NT2/D1 (cell line): ENCODE measurements around the gene TUSC1.
"Not testable (repeated sequence)": the region's sequence is repeated elsewhere in the genome, so short reads cannot be mapped to it uniquely, and the experiment has no call there.

Experiments used
- DNase-seq: peaks from one replicate; pipeline ENCODE4 v3.0.0-alpha.2; 2011; ENCODE audit warnings: low read depth, low spot score
- H3K27me3 ChIP-seq: 2 replicates; pipeline ENCODE4 v1.6.0; 2011; ENCODE audit warnings: mild to moderate bottlenecking; ENCODE audit not compliant: insufficient read length, insufficient read depth
- H3K36me3 ChIP-seq: 2 replicates; pipeline ENCODE4 v1.6.1; 2011; ENCODE audit warnings: mild to moderate bottlenecking, low read length, mixed read lengths; ENCODE audit not compliant: insufficient read depth, insufficient read length
- H3K4me1 ChIP-seq: 2 replicates; pipeline ENCODE4 v1.5.1; 2011; ENCODE audit not compliant: insufficient read depth, insufficient read length
- H3K4me3 ChIP-seq: 2 replicates; pipeline ENCODE4 v1.5.1; 2011; ENCODE audit warnings: low read depth; ENCODE audit not compliant: insufficient read length
- H3K9ac ChIP-seq: 2 replicates; pipeline ENCODE4 v1.6.0; 2011; ENCODE audit warnings: low read depth; ENCODE audit not compliant: insufficient read length
- H3K9me3 ChIP-seq: 2 replicates; pipeline ENCODE4 v1.5.1; 2011; ENCODE audit warnings: mild to moderate bottlenecking, low read length; ENCODE audit not compliant: insufficient read depth
- SUZ12 ChIP-seq: IDR thresholded peaks from 2 replicates; pipeline ENCODE4 v1.6.1; 2011; ENCODE audit not compliant: insufficient read length, insufficient read depth; ENCODE audit errors: extremely low read depth
- YY1 ChIP-seq: IDR thresholded peaks from 2 replicates; pipeline ENCODE4 v1.6.1; 2011; ENCODE audit not compliant: insufficient read length, insufficient read depth
- ZNF274 ChIP-seq: IDR thresholded peaks from 2 replicates; pipeline ENCODE4 v1.6.1; 2011; ENCODE audit warnings: mild to moderate bottlenecking, low read depth, low read length

Gene TUSC1

DNA sequence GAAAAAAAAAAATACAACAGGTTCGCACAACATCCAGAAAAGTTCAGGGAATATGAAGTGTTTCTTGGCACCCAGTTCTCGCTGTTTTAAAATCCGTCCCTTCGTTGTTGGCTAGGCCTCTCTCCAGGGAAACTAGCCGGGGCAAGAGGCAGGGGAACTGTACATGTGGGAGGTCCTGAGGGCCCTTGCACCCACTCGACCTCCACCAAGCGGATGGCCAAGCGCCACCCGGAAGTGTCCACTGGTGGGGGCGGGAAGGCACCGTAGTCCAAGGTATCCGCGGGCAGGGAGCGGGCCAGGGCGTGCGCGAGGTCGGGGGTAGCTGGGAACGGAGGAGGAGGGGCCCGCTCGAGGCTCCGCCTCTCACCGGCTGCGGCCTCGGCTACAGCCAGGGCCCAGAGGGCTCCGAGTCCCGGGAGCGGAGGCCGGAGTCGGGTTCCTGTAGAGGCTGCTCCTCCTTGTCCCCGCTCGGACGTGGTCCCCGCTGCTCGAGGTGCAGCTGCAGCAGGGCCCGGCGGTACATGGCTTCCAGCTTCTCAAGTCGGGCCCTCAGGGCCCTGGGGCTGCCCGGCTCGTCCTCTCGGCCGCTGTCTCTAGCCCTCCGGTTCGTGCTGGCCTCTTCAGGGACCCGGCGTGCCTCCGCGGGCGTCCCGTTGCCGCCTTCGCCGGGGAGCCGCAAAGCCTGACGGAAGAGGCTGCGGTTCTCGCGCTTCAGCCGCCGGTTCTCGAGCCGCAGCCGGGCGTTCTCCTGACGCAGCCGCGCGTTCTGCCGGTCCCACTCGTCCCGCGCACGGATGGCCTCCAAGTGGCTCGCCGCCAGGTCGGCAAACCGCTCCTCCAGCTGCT, 720 bp downstream of the TUSC1 start:
- DNase-seq: no peak
- Histone ChIP-seq H3K4me1 (no peaks in the 10 kb centered on the region), H3K36me3 (no peaks in the 10 kb centered on the region), H3K9ac (peak overlapping the region; percentile 64), H3K27me3 (no peaks in the 10 kb centered on the region), H3K9me3 (no peaks in the 10 kb centered on the region), H3K4me3 (peak overlapping the region; percentile 45)
- no peak for TF ChIP-seq ZNF274
- TF ChIP-seq YY1: no peak
- no peak for TF ChIP-seq SUZ12

DNA sequence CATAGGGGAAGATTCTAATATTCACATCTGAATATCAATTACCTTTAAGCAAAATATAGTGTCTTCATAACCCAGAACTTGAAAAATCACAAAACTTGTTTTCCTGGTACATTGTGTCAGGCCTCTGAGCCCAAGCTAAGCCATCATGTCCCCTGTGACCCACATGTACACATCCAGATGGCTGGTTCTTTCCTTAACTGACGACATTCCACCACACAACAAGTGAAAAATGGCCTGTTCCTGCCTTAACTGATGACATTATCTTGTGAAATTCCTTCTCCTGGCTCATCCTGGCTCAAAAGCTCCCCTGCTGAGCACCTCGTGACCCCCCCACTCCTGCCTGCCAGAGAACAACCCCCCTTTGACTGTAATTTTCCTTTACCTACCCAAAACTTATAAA, 2.4 kb downstream of the TUSC1 start:
- H3K9me3 ChIP-seq, H3K9ac ChIP-seq, H3K27me3 ChIP-seq, DNase-seq, H3K36me3 ChIP-seq, H3K4me3 ChIP-seq, H3K4me1 ChIP-seq: not testable (repeated sequence)

DNA sequence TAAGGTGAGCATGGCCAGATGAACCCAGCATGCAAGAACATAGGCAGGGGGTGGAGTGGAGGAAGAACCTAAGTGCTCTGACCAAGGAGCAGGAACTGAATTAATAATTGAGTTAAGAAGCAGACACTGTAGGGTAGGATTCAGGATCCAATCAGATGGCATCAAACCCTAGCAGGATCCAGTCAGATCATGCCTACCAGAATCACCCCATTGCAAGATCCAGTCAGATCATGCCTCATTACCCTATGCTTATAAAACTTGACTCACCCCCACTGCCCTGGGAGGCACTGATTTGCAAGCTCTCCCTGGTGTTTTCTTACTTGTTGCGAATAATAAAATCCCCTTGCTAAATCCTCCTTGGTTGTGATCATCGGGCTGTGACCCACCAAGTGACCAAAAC, 19.7 kb downstream of the TUSC1 start:
- no peak overlapping the region for H3K4me3 ChIP-seq
- H3K27me3 ChIP-seq: no peaks in the 10 kb centered on the region
- TF ChIP-seq YY1 (no peak), SUZ12 (no peak), ZNF274 (no peak)
- no peak overlapping the region for H3K9ac ChIP-seq
- no peak for DNase-seq
- H3K36me3 ChIP-seq: no peaks in the 10 kb centered on the region
- no peaks in the 10 kb centered on the region for H3K9me3 ChIP-seq
- H3K4me1 ChIP-seq: no peaks in the 10 kb centered on the region

DNA sequence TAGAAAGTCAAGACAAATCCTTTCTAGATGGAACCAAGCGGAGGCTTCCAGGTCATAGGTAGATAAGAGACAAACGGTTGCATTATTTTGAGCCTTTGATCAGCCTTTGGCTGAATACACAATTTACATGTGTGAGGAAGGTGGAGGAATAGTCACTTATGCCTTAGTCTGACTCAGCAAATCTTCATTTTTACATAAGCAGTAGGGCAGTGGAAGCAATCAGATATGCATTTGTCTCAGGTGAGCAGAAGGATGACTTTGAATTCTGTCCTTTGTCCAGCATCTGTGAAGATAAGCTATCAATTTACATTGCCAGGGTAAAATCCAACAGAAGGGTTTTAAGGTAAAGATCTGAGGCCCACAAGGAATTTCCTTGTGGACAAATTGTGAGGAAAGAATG, 23.8 kb downstream of the TUSC1 start:
- Histone ChIP-seq H3K4me3 (no peak overlapping the region), H3K4me1 (no peaks in the 10 kb centered on the region), H3K9me3 (no peaks in the 10 kb centered on the region), H3K9ac (no peak overlapping the region), H3K36me3 (no peaks in the 10 kb centered on the region), H3K27me3 (no peaks in the 10 kb centered on the region)
- no peak for DNase-seq
- TF ChIP-seq SUZ12 (no peak), ZNF274 (no peak), YY1 (no peak)

DNA sequence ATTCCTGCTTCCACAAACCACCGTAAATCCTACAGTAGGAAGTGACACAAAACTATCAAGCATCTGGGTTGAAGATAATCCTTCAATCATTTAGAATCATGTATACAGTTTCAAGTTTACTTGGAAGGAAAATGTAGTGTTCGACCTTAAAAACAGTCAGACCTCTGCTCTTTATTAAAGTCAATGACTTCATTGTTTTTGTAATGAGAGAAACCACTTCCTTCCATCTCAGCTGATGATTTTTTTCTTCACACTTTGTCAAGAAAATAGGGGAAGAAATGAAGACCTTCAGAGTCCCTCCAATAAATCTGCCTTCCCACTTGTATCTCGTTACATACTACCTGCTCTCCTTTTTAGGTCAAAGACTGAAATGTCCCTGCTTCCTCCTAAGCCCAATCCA, 30.1 kb downstream of the TUSC1 start:
- no peak overlapping the region for H3K9ac ChIP-seq
- DNase-seq: no peak
- H3K27me3 ChIP-seq: no peaks in the 10 kb centered on the region
- no peak overlapping the region for H3K4me3 ChIP-seq
- TF ChIP-seq YY1 (no peak), ZNF274 (no peak), SUZ12 (no peak)
- H3K4me1 ChIP-seq: no peaks in the 10 kb centered on the region
- no peaks in the 10 kb centered on the region for H3K36me3 ChIP-seq
- no peaks in the 10 kb centered on the region for H3K9me3 ChIP-seq

DNA sequence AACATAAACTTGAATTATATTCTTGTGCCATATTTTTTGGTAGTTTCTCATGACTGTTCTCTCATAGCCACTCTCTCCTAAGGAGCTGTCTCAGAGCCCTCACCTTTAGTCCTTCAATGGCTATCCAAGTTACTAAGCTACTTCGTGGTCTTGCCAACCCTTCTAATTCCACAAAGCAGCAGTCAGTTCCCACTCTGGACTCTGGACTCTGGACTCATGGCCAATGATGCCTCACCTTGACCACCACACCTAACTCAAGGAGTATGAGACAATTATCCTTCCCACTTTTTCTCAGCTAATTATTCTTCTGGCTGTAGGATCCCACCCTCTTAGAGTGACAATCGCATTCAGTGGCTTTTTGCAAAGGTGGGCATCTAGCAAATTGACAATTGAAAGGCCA, 42.2 kb downstream of the TUSC1 start:
- H3K36me3 ChIP-seq: no peaks in the 10 kb centered on the region
- H3K9ac ChIP-seq: no peak overlapping the region
- no peaks in the 10 kb centered on the region for H3K4me1 ChIP-seq
- no peak overlapping the region for H3K4me3 ChIP-seq
- no peak for TF ChIP-seq SUZ12
- TF ChIP-seq YY1: no peak
- TF ChIP-seq ZNF274: no peak
- H3K9me3 ChIP-seq: no peaks in the 10 kb centered on the region
- no peak for DNase-seq
- no peaks in the 10 kb centered on the region for H3K27me3 ChIP-seq

DNA sequence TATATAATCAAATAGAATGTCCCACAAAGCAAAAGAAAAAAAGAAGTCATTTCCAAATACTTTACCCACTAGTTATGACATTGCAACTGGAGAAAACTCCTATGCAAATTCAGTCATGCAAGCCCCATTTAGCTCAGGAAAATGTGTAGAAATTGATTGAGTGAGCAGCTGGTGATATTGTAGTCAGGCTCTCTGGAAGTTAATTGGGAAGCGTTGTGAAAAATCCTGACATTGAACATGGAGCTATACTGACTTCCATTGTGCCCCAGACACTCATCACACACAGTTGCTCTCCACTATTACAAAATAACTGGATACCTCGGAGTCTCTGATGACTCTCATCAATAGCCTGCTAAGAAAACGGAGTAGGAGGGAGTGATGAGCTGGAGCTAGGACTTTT, 49.0 kb downstream of the TUSC1 start:
- Histone ChIP-seq H3K9me3 (no peaks in the 10 kb centered on the region), H3K4me3 (no peak overlapping the region), H3K27me3 (no peaks in the 10 kb centered on the region), H3K4me1 (no peaks in the 10 kb centered on the region), H3K36me3 (no peaks in the 10 kb centered on the region), H3K9ac (no peak overlapping the region)
- TF ChIP-seq SUZ12: no peak
- no peak for TF ChIP-seq ZNF274
- TF ChIP-seq YY1: no peak
- DNase-seq: no peak
